Measurements from ENCODE around the gene KANSL1. TPM values are rescaled to one million over a fixed set of nuclear protein-coding genes. Genes with fewer than 3 reads are reported as not detected.

KANSL1 gene
- total RNA-seq, 1 experiment from 2014 or later: 55.5 TPM

DNA sequence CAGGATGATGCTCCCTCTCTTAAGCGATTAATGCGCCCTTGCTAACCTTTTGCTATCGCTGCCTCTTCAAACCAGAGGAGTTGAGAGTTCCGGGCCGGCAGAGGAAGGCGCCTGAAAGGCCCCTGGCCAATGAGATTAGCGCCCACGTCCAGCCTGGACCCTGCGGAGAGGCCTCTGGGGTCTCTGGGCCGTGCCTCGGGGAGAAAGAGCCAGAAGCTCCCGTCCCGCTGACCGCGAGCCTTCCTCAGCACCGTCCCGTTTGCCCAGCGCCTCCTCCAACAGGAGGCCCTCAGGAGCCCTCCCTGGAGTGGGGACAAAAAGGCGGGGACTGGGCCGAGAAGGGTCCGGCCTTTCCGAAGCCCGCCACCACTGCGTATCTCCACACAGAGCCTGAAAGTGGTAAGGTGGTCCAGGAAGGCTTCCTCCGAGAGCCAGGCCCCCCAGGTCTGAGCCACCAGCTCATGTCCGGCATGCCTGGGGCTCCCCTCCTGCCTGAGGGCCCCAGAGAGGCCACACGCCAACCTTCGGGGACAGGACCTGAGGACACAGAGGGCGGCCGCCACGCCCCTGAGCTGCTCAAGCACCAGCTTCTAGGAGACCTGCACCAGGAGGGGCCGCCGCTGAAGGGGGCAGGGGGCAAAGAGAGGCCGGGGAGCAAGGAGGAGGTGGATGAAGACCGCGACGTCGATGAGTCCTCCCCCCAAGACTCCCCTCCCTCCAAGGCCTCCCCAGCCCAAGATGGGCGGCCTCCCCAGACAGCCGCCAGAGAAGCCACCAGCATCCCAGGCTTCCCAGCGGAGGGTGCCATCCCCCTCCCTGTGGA, 210.2 kb downstream of the KANSL1 start:
- in situ Hi-C loops (cut with HindIII; ENCODE audit: low pct_unique_long_range_greater_than_20kb, low sequenced_read_pairs): no loop called here
- intact Hi-C loops (cut with micrococcal nuclease; ENCODE audit: unreplicated experiment): no loop called here
- DNase-seq (ENCODE audit: low read depth, low spot score): no peak
- Histone ChIP-seq H3K4me1 (ENCODE audit: control insufficient read depth, insufficient read depth, low read length) (no peaks in the 10 kb centered on the region), H3K27me3 (ENCODE audit: control insufficient read depth, insufficient read depth, low read length) (no peaks in the 10 kb centered on the region), H3K4me3 (ENCODE audit: low read depth in 2 of 2, low read length in 2 of 2) (no peak overlapping the region), H3K9me3 (ENCODE audit: control insufficient read depth, insufficient read depth, low read depth, low read length) (no peaks in the 10 kb centered on the region), H3K36me3 (ENCODE audit: control insufficient read depth, insufficient read depth, low read length) (no peaks in the 10 kb centered on the region), H3K27ac (ENCODE audit: low read length) (no peak overlapping the region)
- TF ChIP-seq CTCF (IDR thresholded peaks at IDR 0.05): no peak
- no peak for TF ChIP-seq REST (IDR thresholded peaks at IDR 0.05; ENCODE audit: insufficient read depth in 1 of 2, low read depth in 2 of 2, low read length in 1 of 2)
- no peak for TF ChIP-seq TCF7L2 (IDR thresholded peaks at IDR 0.05; ENCODE audit: low read depth, low read length)
- TF ChIP-seq SIN3A (IDR thresholded peaks at IDR 0.05; ENCODE audit: borderline replicate concordance, insufficient read depth, low read depth, low read length): no peak
- TF ChIP-seq POLR2AphosphoS5 (IDR thresholded peaks at IDR 0.05; ENCODE audit: low read depth, low read length): no peak
- ATAC-seq: no peak
- CTCF ChIA-PET: no interaction called here
- no TSS peak for BruUV-seq (replicated peaks)
- POLR2A ChIA-PET: no interaction called here

DNA sequence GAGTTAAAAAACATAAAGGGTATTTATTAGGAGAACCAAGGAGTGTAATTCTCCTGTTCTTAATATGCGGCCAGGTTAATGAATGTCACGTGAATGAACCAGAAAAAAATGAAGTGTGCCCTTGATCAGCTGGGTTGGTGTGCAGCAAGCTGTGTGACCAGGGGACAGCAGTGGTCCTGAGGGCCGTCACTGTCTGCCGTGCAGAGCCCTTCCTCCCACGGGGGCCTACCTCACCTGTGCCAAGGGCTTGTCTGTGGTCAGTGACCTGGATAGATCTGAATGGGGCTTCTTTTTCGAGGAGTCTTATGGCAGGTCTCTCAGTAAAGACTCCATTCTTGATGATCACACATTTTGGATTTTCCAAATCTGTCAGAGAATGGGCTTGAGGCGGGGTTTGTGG, 211.9 kb downstream of the KANSL1 start:
- ChIA-PET POLR2A (no interaction called here), CTCF (no interaction called here)
- Histone ChIP-seq H3K27me3 (ENCODE audit: control insufficient read depth, insufficient read depth, low read length) (no peaks in the 10 kb centered on the region), H3K36me3 (ENCODE audit: control insufficient read depth, insufficient read depth, low read length) (no peaks in the 10 kb centered on the region), H3K9me3 (ENCODE audit: control insufficient read depth, insufficient read depth, low read depth, low read length) (no peaks in the 10 kb centered on the region), H3K27ac (ENCODE audit: low read length) (no peak overlapping the region), H3K4me3 (ENCODE audit: low read depth in 2 of 2, low read length in 2 of 2) (no peak overlapping the region), H3K4me1 (ENCODE audit: control insufficient read depth, insufficient read depth, low read length) (no peaks in the 10 kb centered on the region)
- no peak for ATAC-seq
- TF ChIP-seq POLR2AphosphoS5 (IDR thresholded peaks at IDR 0.05; ENCODE audit: low read depth, low read length): no peak
- TF ChIP-seq SIN3A (IDR thresholded peaks at IDR 0.05; ENCODE audit: borderline replicate concordance, insufficient read depth, low read depth, low read length): no peak
- TF ChIP-seq REST (IDR thresholded peaks at IDR 0.05; ENCODE audit: insufficient read depth in 1 of 2, low read depth in 2 of 2, low read length in 1 of 2): no peak
- TF ChIP-seq TCF7L2 (IDR thresholded peaks at IDR 0.05; ENCODE audit: low read depth, low read length): no peak
- TF ChIP-seq CTCF (IDR thresholded peaks at IDR 0.05): no peak
- no TSS peak for BruUV-seq (replicated peaks)
- in situ Hi-C loops (cut with HindIII; ENCODE audit: low pct_unique_long_range_greater_than_20kb, low sequenced_read_pairs): no loop called here
- no peak for DNase-seq (ENCODE audit: low read depth, low spot score)
- intact Hi-C loops (cut with micrococcal nuclease; ENCODE audit: unreplicated experiment): no loop called here
